ENCODE data around the gene LACC1. TPM values are rescaled to one million over a fixed set of nuclear protein-coding genes. Genes with fewer than 3 reads are reported as not detected.

Gene LACC1
- total and polyA plus RNA-seq, 2 donors (not counting 3 experiments of a cell fraction or from before 2014, with no cell fraction given), result 1.2 to 4.0 TPM

GRCh38 chr13:43918636-43919035 lies 38.9 kb downstream of the LACC1 start:
- intact Hi-C loops (cut with micrococcal nuclease), result no loop called here
- H3K4me2 ChIP-seq (ENCODE audit: insufficient read depth, low read length), result no peak overlapping the region
- dilution Hi-C loops (cut with MboI; ENCODE audit: extremely low pct_ligation_motif_present, low sequenced_read_pairs), result loop anchor here (25.0 kb wide), 1 partner anchor 544 kb away; no protein-coding TSS in a partner anchor

More at GRCh38 chr13:43918636-43919035, 38.9 kb downstream of the LACC1 start:
- Histone ChIP-seq H3K4me3 (replicated peaks in 1 of 3; ENCODE audit: insufficient read depth in 1 of 3, low read depth in 1 of 3, low read length in 3 of 3) (no peak overlapping the region), H4K20me1 (replicated peaks; ENCODE audit: control insufficient read depth, extremely low read depth, insufficient read depth, low read length) (no peaks in the 10 kb centered on the region), H3K79me2 (ENCODE audit: control insufficient read depth, insufficient read depth, low read length) (no peaks in the 10 kb centered on the region), H3K36me3 (ENCODE audit: control insufficient read depth in 2 of 2, extremely low read depth in 1 of 2, insufficient read depth in 2 of 2, low read length in 2 of 2) (no peaks in the 10 kb centered on the region), H3K9ac (replicated peaks; ENCODE audit: extremely low read depth, insufficient read depth, low read length) (no peak overlapping the region), H3K9me1 (replicated peaks; ENCODE audit: control insufficient read depth, extremely low read depth, insufficient read depth, low read length) (no peaks in the 10 kb centered on the region), H3K27me3 (ENCODE audit: control insufficient read depth in 2 of 2, insufficient read depth in 2 of 2, low read length in 2 of 2) (peaks cover 5 to 11% of the 10 kb centered on the region in 2 experiments), H3K4me1 (ENCODE audit: control insufficient read depth, extremely low read depth, insufficient read depth, low read length) (no peaks in the 10 kb centered on the region), H3K9me3 (replicated peaks; ENCODE audit: control insufficient read depth, insufficient read depth, low read length) (no peaks in the 10 kb centered on the region), H3K27ac (ENCODE audit: insufficient read depth, low read depth, low read length) (no peak overlapping the region), H2AFZ (ENCODE audit: low read depth, low read length) (no peak overlapping the region)
- no peak for FAIRE-seq
- no TSS peak for BruUV-seq (replicated peaks)
- DNase-seq (ENCODE audit: low read depth, low spot score), result no peak
- POLR2A ChIA-PET, result no interaction called here
- no peak for TF ChIP-seq CTCF (IDR thresholded peaks at IDR 0.05; ENCODE audit: extremely low read depth in 1 of 2, insufficient read depth in 1 of 2, low read depth in 1 of 2, low read length in 2 of 2)
- no peak for TF ChIP-seq POLR2A (IDR thresholded peaks at IDR 0.05; ENCODE audit: low read depth, low read length)
- TF ChIP-seq FOS (IDR thresholded peaks at IDR 0.05; ENCODE audit: borderline replicate concordance, insufficient read depth, low read length), result no peak
- TF ChIP-seq POLR2AphosphoS5 (IDR thresholded peaks at IDR 0.05; ENCODE audit: insufficient read depth, low read depth, low read length), result no peak
- no peak for TF ChIP-seq JUN (IDR thresholded peaks at IDR 0.05; ENCODE audit: borderline replicate concordance, insufficient read depth, insufficient read length, low read depth)
- TF ChIP-seq EZH2 (IDR thresholded peaks at IDR 0.05; ENCODE audit: borderline replicate concordance, low read depth, low read length, severe bottlenecking), result no peak
- TF ChIP-seq MAX (IDR thresholded peaks at IDR 0.05; ENCODE audit: insufficient read depth, insufficient read length), result no peak
- no peak for TF ChIP-seq GATA2 (IDR thresholded peaks at IDR 0.05; ENCODE audit: insufficient read depth, insufficient read length, low read depth, low read length)
- no peak for TF ChIP-seq MYC (IDR thresholded peaks at IDR 0.05; ENCODE audit: low read depth, low read length)
- CTCF ChIA-PET, result no interaction called here
